GM12878 (cell line): ENCODE results near the gene NKD2.

Source experiments
- CHD1 ChIP-seq: IDR thresholded peaks from 2 replicates; pipeline ENCODE4 v1.6.1; 2012; ENCODE audit warnings: low read depth, low read length, improper control_type of control experiment
- EP300 ChIP-seq, 2 experiments: fragments of 150-350 bp in 1 of 2; IDR thresholded peaks; 2 replicates each; pipeline ENCODE4 v1.6.1; 2011 to 2012; ENCODE audit warnings: low read depth in 2 of 2, low read length in 2 of 2, borderline replicate concordance in 1 of 2, improper control_type of control experiment in 1 of 2, inconsistent platforms in 1 of 2; ENCODE audit not compliant: control insufficient read depth in 1 of 2
- JUNB ChIP-seq: IDR thresholded peaks from 2 replicates; pipeline ENCODE4 v1.6.1; 2016; ENCODE audit warnings: antibody characterized with exemption, mild to moderate bottlenecking
- MTA2 ChIP-seq: fragments of 450-650 bp; IDR thresholded peaks from 2 replicates; pipeline ENCODE4 v1.6.1; 2016; ENCODE audit warnings: low read depth, mild to moderate bottlenecking, moderate library complexity
- NFYB ChIP-seq: IDR thresholded peaks from 2 replicates; pipeline ENCODE4 v1.6.1; 2011; ENCODE audit warnings: low read depth, mild to moderate bottlenecking, low read length, improper control_type of control experiment, moderate library complexity; ENCODE audit not compliant: insufficient read depth
- POLR2AphosphoS5 ChIP-seq: IDR thresholded peaks from 2 replicates; pipeline ENCODE4 v1.6.1; 2011; ENCODE audit warnings: mild to moderate bottlenecking, low read length, inconsistent platforms
- RAD21 ChIP-seq: IDR thresholded peaks from 2 replicates; pipeline ENCODE4 v1.6.1; 2011; ENCODE audit warnings: mild to moderate bottlenecking, low read depth, low read length, moderate library complexity; ENCODE audit not compliant: insufficient read depth
- TBL1XR1 ChIP-seq: IDR thresholded peaks from 2 replicates; pipeline ENCODE4 v1.6.1; 2012; ENCODE audit warnings: low read depth, low read length, improper control_type of control experiment
- TF ChIP-seq, protein P1 (sequence below), 3 experiments: IDR thresholded peaks in 2 of 3; conservative IDR thresholded peaks in 1 of 3; 2 replicates each; pipeline ENCODE4 v1.5.1; 2011; ENCODE audit warnings: low read depth in 3 of 3, low read length in 3 of 3, mild to moderate bottlenecking in 3 of 3, control low read depth in 2 of 3, moderate library complexity in 2 of 3, inconsistent platforms in 1 of 3, mixed read lengths in 1 of 3; ENCODE audit not compliant: control insufficient read depth in 2 of 3, insufficient read depth in 1 of 3; ENCODE audit errors: extremely low read depth in 1 of 3

DNA sequence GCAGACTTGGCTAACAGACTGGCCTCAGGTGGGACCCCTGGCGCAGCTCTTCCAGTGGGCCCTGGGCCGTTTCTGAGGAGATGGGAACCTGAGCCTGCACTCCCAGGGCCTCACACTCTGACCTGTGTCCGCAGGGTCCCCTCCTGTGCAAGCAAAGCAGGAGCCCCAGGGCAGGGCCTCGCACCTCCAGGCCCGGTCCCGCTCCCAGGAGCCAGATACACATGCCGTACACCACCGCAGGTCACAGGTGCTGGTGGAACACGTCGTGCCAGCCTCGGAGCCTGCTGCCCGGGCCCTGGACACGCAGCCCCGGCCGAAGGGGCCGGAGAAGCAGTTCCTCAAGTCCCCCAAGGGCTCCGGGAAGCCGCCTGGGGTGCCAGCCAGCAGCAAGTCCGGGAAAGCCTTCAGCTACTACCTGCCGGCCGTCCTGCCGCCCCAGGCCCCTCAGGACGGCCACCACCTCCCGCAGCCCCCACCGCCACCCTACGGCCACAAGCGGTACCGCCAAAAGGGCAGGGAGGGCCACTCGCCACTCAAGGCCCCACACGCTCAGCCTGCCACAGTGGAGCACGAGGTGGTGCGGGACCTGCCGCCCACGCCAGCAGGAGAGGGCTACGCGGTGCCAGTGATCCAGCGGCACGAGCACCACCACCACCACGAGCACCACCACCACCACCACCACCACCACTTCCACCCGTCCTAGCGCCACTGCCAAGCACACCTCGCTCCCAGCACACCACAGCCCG lies 29.2 kb downstream of the NKD2 start:
- TF ChIP-seq CHD1: no peak
- TF ChIP-seq, protein P1, sequence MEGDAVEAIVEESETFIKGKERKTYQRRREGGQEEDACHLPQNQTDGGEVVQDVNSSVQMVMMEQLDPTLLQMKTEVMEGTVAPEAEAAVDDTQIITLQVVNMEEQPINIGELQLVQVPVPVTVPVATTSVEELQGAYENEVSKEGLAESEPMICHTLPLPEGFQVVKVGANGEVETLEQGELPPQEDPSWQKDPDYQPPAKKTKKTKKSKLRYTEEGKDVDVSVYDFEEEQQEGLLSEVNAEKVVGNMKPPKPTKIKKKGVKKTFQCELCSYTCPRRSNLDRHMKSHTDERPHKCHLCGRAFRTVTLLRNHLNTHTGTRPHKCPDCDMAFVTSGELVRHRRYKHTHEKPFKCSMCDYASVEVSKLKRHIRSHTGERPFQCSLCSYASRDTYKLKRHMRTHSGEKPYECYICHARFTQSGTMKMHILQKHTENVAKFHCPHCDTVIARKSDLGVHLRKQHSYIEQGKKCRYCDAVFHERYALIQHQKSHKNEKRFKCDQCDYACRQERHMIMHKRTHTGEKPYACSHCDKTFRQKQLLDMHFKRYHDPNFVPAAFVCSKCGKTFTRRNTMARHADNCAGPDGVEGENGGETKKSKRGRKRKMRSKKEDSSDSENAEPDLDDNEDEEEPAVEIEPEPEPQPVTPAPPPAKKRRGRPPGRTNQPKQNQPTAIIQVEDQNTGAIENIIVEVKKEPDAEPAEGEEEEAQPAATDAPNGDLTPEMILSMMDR (IDR thresholded peaks at IDR 0.05 in 2 of 3, conservative IDR thresholded peaks at IDR 0.05 in 1 of 3; ENCODE audit: control insufficient read depth in 2 of 3, extremely low read depth in 1 of 3, insufficient read depth in 1 of 3, low read depth in 3 of 3, low read length in 3 of 3): no peak
- TF ChIP-seq NFYB: no peak
- no peak for TF ChIP-seq TBL1XR1
- TF ChIP-seq EP300 (IDR thresholded peaks at IDR 0.05; ENCODE audit: borderline replicate concordance in 1 of 2, control insufficient read depth in 1 of 2, low read depth in 2 of 2, low read length in 2 of 2): no peak
- no peak for TF ChIP-seq RAD21
- TF ChIP-seq POLR2AphosphoS5: no peak
- no peak for TF ChIP-seq JUNB
- TF ChIP-seq MTA2: no peak
